OCI-LY7 (cell line): Measurements from ENCODE around the gene TECRL.

Experiments used
- EZH2phosphoT487 ChIP-seq: fragments of 200-600 bp; sonication (generic); IDR thresholded peaks from 2 replicates; pipeline ENCODE4 v1.6.1; 2018; ENCODE audit warnings: low read depth, borderline replicate concordance, mild to moderate bottlenecking, mixed run types, antibody characterized with exemption, low read length, moderate library complexity, mixed read lengths
- TF ChIP-seq, protein P1 (sequence below): fragments of 200-600 bp; sonication (generic); conservative IDR thresholded peaks from 2 replicates; pipeline ENCODE4 v1.5.1; 2014; ENCODE audit warnings: mild to moderate bottlenecking, antibody characterized with exemption, low read length, moderate library complexity, mixed read lengths

- TF ChIP-seq, protein P1, sequence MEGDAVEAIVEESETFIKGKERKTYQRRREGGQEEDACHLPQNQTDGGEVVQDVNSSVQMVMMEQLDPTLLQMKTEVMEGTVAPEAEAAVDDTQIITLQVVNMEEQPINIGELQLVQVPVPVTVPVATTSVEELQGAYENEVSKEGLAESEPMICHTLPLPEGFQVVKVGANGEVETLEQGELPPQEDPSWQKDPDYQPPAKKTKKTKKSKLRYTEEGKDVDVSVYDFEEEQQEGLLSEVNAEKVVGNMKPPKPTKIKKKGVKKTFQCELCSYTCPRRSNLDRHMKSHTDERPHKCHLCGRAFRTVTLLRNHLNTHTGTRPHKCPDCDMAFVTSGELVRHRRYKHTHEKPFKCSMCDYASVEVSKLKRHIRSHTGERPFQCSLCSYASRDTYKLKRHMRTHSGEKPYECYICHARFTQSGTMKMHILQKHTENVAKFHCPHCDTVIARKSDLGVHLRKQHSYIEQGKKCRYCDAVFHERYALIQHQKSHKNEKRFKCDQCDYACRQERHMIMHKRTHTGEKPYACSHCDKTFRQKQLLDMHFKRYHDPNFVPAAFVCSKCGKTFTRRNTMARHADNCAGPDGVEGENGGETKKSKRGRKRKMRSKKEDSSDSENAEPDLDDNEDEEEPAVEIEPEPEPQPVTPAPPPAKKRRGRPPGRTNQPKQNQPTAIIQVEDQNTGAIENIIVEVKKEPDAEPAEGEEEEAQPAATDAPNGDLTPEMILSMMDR: no peak
- no peak for TF ChIP-seq EZH2phosphoT487
Measured at GRCh38 chr4:64230709-64231310, 178.4 kb downstream of the TECRL start.
